Naive B cell (primary cell): ENCODE measurements around the gene YAP1. TPM values are rescaled to one million over a fixed set of nuclear protein-coding genes. Genes with fewer than 3 reads are reported as not detected.

Experiments used
- ATAC-seq, 2 donors: fragments of 150-1000 bp; cut with Tn5 transposase; 2 replicates each; pipeline ENCODE4 v1.10.0; 2021; ENCODE audit warnings: low read depth in 2 of 2, mild to moderate bottlenecking in 2 of 2, moderate library complexity in 2 of 2
- DNase-seq: peaks from one replicate; pipeline ENCODE4 v3.0.0; 2022
- H3K27ac Mint-ChIP-seq, 6 donors: one replicate each; pipeline ENCODE4 v1.8.0; 2020 to 2022; ENCODE audit warnings: mild to moderate bottlenecking in 6 of 6, mixed read lengths in 6 of 6, moderate library complexity in 5 of 6, inconsistent platforms in 2 of 6
- H3K27me3 Mint-ChIP-seq, 3 donors: one replicate each; pipeline ENCODE4 v1.8.0; 2021 to 2022; ENCODE audit warnings: mixed read lengths in 3 of 3, mild to moderate bottlenecking in 1 of 3
- H3K36me3 Mint-ChIP-seq, 2 donors: one replicate each; pipeline ENCODE4 v1.8.0; 2020 to 2022; ENCODE audit warnings: mixed read lengths in 2 of 2, inconsistent platforms in 1 of 2, mild to moderate bottlenecking in 1 of 2
- H3K4me1 Mint-ChIP-seq, 3 donors: one replicate each; pipeline ENCODE4 v1.8.0; 2020 to 2022; ENCODE audit warnings: mixed read lengths in 3 of 3, inconsistent platforms in 1 of 3, mild to moderate bottlenecking in 1 of 3, moderate library complexity in 1 of 3
- H3K4me3 Mint-ChIP-seq, 8 donors: one replicate each; pipeline ENCODE4 v1.8.0; 2020 to 2022; ENCODE audit warnings: mild to moderate bottlenecking in 8 of 8, mixed read lengths in 8 of 8, moderate library complexity in 8 of 8, inconsistent platforms in 2 of 8
- H3K9me3 Mint-ChIP-seq, 7 donors: one replicate each; pipeline ENCODE4 v1.8.0; 2020 to 2022; ENCODE audit warnings: mixed read lengths in 7 of 7, mild to moderate bottlenecking in 5 of 7, inconsistent platforms in 2 of 7, moderate library complexity in 1 of 7
- polyA plus RNA-seq, 6 donors: library from polyadenylated mRNA; unstranded; fragments of 300-500 nt; fragmentation: Illumina TruSeq; gene quantifications; one replicate each; pipeline ENCODE4 v1.2.3, GENCODE V29; 2021; ENCODE audit warnings: low read depth in 6 of 6

The YAP1 gene
- polyA plus RNA-seq, 6 donors from 2014 or later, result not detected

- ATAC-seq, result no peak
- Mint-ChIP-seq H3K4me3 (no peak overlapping the region), H3K4me1 (no peaks in the 10 kb centered on the region), H3K36me3 (no peaks in the 10 kb centered on the region), H3K27me3 (peaks cover 31 to 44% (median 42%) of the 10 kb centered on the region in 3 donors), H3K27ac (no peak overlapping the region), H3K9me3 (peaks cover 0 to 28% (median 2%) of the 10 kb centered on the region in 7 donors)
- DNase-seq, result no peak
Measured at GRCh38 chr11:102121329-102121728, 11.1 kb downstream of the YAP1 start.

GRCh38 chr11:102134597-102134996 lies 24.4 kb downstream of the YAP1 start:
- DNase-seq (no peak), ATAC-seq (no peak)
- Mint-ChIP-seq H3K4me3 (no peak overlapping the region), H3K9me3 (peaks cover 0 to 9% (median 1%) of the 10 kb centered on the region in 7 donors), H3K27ac (no peak overlapping the region), H3K27me3 (peaks cover 7 to 28% (median 18%) of the 10 kb centered on the region in 3 donors), H3K36me3 (no peaks in the 10 kb centered on the region), H3K4me1 (no peaks in the 10 kb centered on the region)

- Mint-ChIP-seq H3K4me1 (no peaks in the 10 kb centered on the region), H3K27ac (no peak overlapping the region), H3K27me3 (peaks cover 1 to 28% (median 18%) of the 10 kb centered on the region in 3 donors), H3K36me3 (no peaks in the 10 kb centered on the region), H3K4me3 (no peak overlapping the region), H3K9me3 (peaks cover 0 to 9% (median 1%) of the 10 kb centered on the region in 7 donors)
- no peak for DNase-seq
- ATAC-seq, result no peak
Measured at GRCh38 chr11:102135256-102135655, 25.0 kb downstream of the YAP1 start.

- Mint-ChIP-seq H3K36me3 (no peaks in the 10 kb centered on the region), H3K4me1 (no peaks in the 10 kb centered on the region), H3K4me3 (no peak overlapping the region), H3K9me3 (peaks cover 0 to 6% (median 1%) of the 10 kb centered on the region in 7 donors), H3K27me3 (peaks cover 9 to 27% (median 25%) of the 10 kb centered on the region in 3 donors), H3K27ac (no peak overlapping the region)
- no peak for DNase-seq
- ATAC-seq, result no peak
Measured at GRCh38 chr11:102138223-102138622, 28.0 kb downstream of the YAP1 start.

GRCh38 chr11:102138670-102139069 lies 28.4 kb downstream of the YAP1 start:
- H3K36me3 Mint-ChIP-seq, result no peaks in the 10 kb centered on the region
- peaks cover 9 to 27% (median 25%) of the 10 kb centered on the region in 3 donors for H3K27me3 Mint-ChIP-seq
- peaks cover 0 to 6% (median 1%) of the 10 kb centered on the region in 7 donors for H3K9me3 Mint-ChIP-seq
- DNase-seq, result no peak
- H3K27ac Mint-ChIP-seq, result no peak overlapping the region
- ATAC-seq, result no peak
- H3K4me1 Mint-ChIP-seq, result no peaks in the 10 kb centered on the region
- H3K4me3 Mint-ChIP-seq, result no peak overlapping the region

- no peak for ATAC-seq
- no peak for DNase-seq
- H3K4me3 Mint-ChIP-seq, result no peak overlapping the region
- peaks cover 9 to 27% (median 25%) of the 10 kb centered on the region in 3 donors for H3K27me3 Mint-ChIP-seq
- no peaks in the 10 kb centered on the region for H3K4me1 Mint-ChIP-seq
- no peak overlapping the region for H3K27ac Mint-ChIP-seq
- no peaks in the 10 kb centered on the region for H3K36me3 Mint-ChIP-seq
- H3K9me3 Mint-ChIP-seq, result peaks cover 0 to 6% (median 1%) of the 10 kb centered on the region in 7 donors
Measured at GRCh38 chr11:102139081-102139498, 28.8 kb downstream of the YAP1 start.

- Mint-ChIP-seq H3K27me3 (peaks cover 17 to 36% (median 28%) of the 10 kb centered on the region in 3 donors), H3K36me3 (no peaks in the 10 kb centered on the region), H3K27ac (no peak overlapping the region), H3K4me1 (no peaks in the 10 kb centered on the region), H3K9me3 (peaks cover 0 to 6% (median 1%) of the 10 kb centered on the region in 7 donors), H3K4me3 (no peak overlapping the region)
- ATAC-seq (no peak), DNase-seq (no peak)
Measured at GRCh38 chr11:102142333-102142732, 32.1 kb downstream of the YAP1 start.

- ATAC-seq (no peak), DNase-seq (no peak)
- Mint-ChIP-seq H3K4me1 (no peaks in the 10 kb centered on the region), H3K9me3 (peaks cover 0 to under 1% (median 0%) of the 10 kb centered on the region in 7 donors), H3K4me3 (no peak overlapping the region), H3K36me3 (no peaks in the 10 kb centered on the region), H3K27me3 (peaks cover 8 to 31% (median 29%) of the 10 kb centered on the region in 3 donors), H3K27ac (no peak overlapping the region)
Measured at GRCh38 chr11:102143867-102144266, 33.6 kb downstream of the YAP1 start.

GRCh38 chr11:102144357-102145355 lies 34.4 kb downstream of the YAP1 start:
- no peak for DNase-seq
- ATAC-seq, result no peak
- Mint-ChIP-seq H3K4me3 (no peak overlapping the region), H3K27ac (no peak overlapping the region), H3K36me3 (no peaks in the 10 kb centered on the region), H3K27me3 (peaks cover 14 to 38% (median 35%) of the 10 kb centered on the region in 3 donors), H3K4me1 (no peaks in the 10 kb centered on the region), H3K9me3 (peaks cover 0 to 2% (median 0%) of the 10 kb centered on the region in 7 donors)

GRCh38 chr11:102147015-102147414 lies 36.8 kb downstream of the YAP1 start:
- Mint-ChIP-seq H3K27me3 (peaks cover 13 to 42% (median 24%) of the 10 kb centered on the region in 3 donors), H3K36me3 (no peaks in the 10 kb centered on the region), H3K27ac (no peak overlapping the region), H3K4me3 (no peak overlapping the region), H3K4me1 (no peaks in the 10 kb centered on the region), H3K9me3 (peaks cover 0 to 2% (median 0%) of the 10 kb centered on the region in 7 donors)
- DNase-seq (no peak), ATAC-seq (no peak)

GRCh38 chr11:102147632-102148031 lies 37.4 kb downstream of the YAP1 start:
- H3K27me3 Mint-ChIP-seq, result peaks cover 13 to 41% (median 26%) of the 10 kb centered on the region in 3 donors
- H3K36me3 Mint-ChIP-seq, result no peaks in the 10 kb centered on the region
- H3K4me3 Mint-ChIP-seq, result no peak overlapping the region
- ATAC-seq (no peak), DNase-seq (no peak)
- H3K9me3 Mint-ChIP-seq, result peaks cover 0 to 2% (median 0%) of the 10 kb centered on the region in 7 donors
- H3K27ac Mint-ChIP-seq, result no peak overlapping the region
- no peaks in the 10 kb centered on the region for H3K4me1 Mint-ChIP-seq

GRCh38 chr11:102148059-102148458 lies 37.8 kb downstream of the YAP1 start:
- Mint-ChIP-seq H3K4me3 (no peak overlapping the region), H3K36me3 (no peaks in the 10 kb centered on the region), H3K27ac (no peak overlapping the region), H3K27me3 (peaks cover 13 to 45% (median 30%) of the 10 kb centered on the region in 3 donors), H3K4me1 (no peaks in the 10 kb centered on the region), H3K9me3 (peaks cover 0 to 2% (median 0%) of the 10 kb centered on the region in 7 donors)
- ATAC-seq (no peak), DNase-seq (no peak)

GRCh38 chr11:102151784-102152525 lies 41.7 kb downstream of the YAP1 start:
- DNase-seq, result no peak
- H3K4me3 Mint-ChIP-seq, result no peak overlapping the region
- H3K9me3 Mint-ChIP-seq, result peaks cover 0 to 2% (median 0%) of the 10 kb centered on the region in 7 donors
- H3K36me3 Mint-ChIP-seq, result no peaks in the 10 kb centered on the region
- ATAC-seq, result no peak
- no peaks in the 10 kb centered on the region for H3K4me1 Mint-ChIP-seq
- peaks cover 13 to 26% (median 22%) of the 10 kb centered on the region in 3 donors for H3K27me3 Mint-ChIP-seq
- H3K27ac Mint-ChIP-seq, result no peak overlapping the region
